ENCODE data around the gene SKOR1.

SKOR1 gene

GRCh38 chr15:67853454-67853853 is 28.1 kb downstream of the SKOR1 start:
- DNase-seq (ENCODE audit: low read depth), result no peak

GRCh38 chr15:67854358-67854757 is 29.0 kb downstream of the SKOR1 start:
- no peak for DNase-seq (ENCODE audit: low read depth)

- DNase-seq (ENCODE audit: low read depth), result no peak
Measured at GRCh38 chr15:67855842-67856241, 30.5 kb downstream of the SKOR1 start.

GRCh38 chr15:67857220-67857619 is 31.9 kb downstream of the SKOR1 start:
- no peak for DNase-seq (ENCODE audit: low read depth)

- no peak for DNase-seq (ENCODE audit: low read depth)
Measured at GRCh38 chr15:67859331-67859946, 34.1 kb downstream of the SKOR1 start.

- DNase-seq (ENCODE audit: low read depth), result no peak
Measured at GRCh38 chr15:67861983-67862382, 36.7 kb downstream of the SKOR1 start.

- no peak for DNase-seq (ENCODE audit: low read depth)
Measured at GRCh38 chr15:67862750-67863441, 37.6 kb downstream of the SKOR1 start.

- DNase-seq (ENCODE audit: low read depth), result peak; percentile 53
Measured at GRCh38 chr15:67863442-67863987, 38.2 kb downstream of the SKOR1 start.

- DNase-seq (ENCODE audit: low read depth), result no peak
Measured at GRCh38 chr15:67865331-67865730, 40.0 kb downstream of the SKOR1 start.

- no peak for DNase-seq (ENCODE audit: low read depth)
Measured at GRCh38 chr15:67865766-67866165, 40.5 kb downstream of the SKOR1 start.

- DNase-seq (ENCODE audit: low read depth), result no peak
Measured at GRCh38 chr15:67869701-67870100, 44.4 kb downstream of the SKOR1 start.

GRCh38 chr15:67870868-67871408 is 45.6 kb downstream of the SKOR1 start:
- DNase-seq (ENCODE audit: low read depth), result no peak

GRCh38 chr15:67873777-67874176 is 48.5 kb downstream of the SKOR1 start:
- no peak for DNase-seq (ENCODE audit: low read depth)

GRCh38 chr15:67878712-67879206 is 53.5 kb downstream of the SKOR1 start:
- no peak for DNase-seq (ENCODE audit: low read depth)

GRCh38 chr15:67879440-67880129 is 54.3 kb downstream of the SKOR1 start:
- no peak for DNase-seq (ENCODE audit: low read depth)

GRCh38 chr15:67880651-67881182 is 55.4 kb downstream of the SKOR1 start:
- DNase-seq (ENCODE audit: low read depth), result no peak

GRCh38 chr15:67882487-67883233 is 57.4 kb downstream of the SKOR1 start:
- DNase-seq (ENCODE audit: low read depth), result no peak

- no peak for DNase-seq (ENCODE audit: low read depth)
Measured at GRCh38 chr15:67883234-67883773, 58.0 kb downstream of the SKOR1 start.

- no peak for DNase-seq (ENCODE audit: low read depth)
Measured at GRCh38 chr15:67884009-67884408, 58.7 kb downstream of the SKOR1 start.
